Measurements from ENCODE around the gene RMDN2. TPM values are rescaled to one million over a fixed set of nuclear protein-coding genes. Genes with fewer than 3 reads are reported as not detected.

The RMDN2 gene
- total and polyA plus RNA-seq, 9 of the 15 experiments (the other 6 are each of a cell fraction or from before 2014, with no cell fraction given): 1.5 to 4.3 (median 2.3) TPM

- TF ChIP-seq REST (IDR thresholded peaks at IDR 0.05; ENCODE audit: borderline replicate concordance) (no peak), REST (CRISPR knock-in tag; IDR thresholded peaks at IDR 0.05; ENCODE audit: low read depth) (no peak), DIDO1 (tag; IDR thresholded peaks at IDR 0.05; ENCODE audit: low read depth) (no peak), ZNF253 (CRISPR knock-in tag; conservative IDR thresholded peaks at IDR 0.05) (no peak)
These were observed 48.9 kb upstream of the RMDN2 start (continued) for GRCh38 chr2:37876227-37876626.

Measured in K562 (cell line).